Neural progenitor cell (in vitro differentiated cells): ENCODE data around the gene SH3BP2. TPM values are rescaled to one million over a fixed set of nuclear protein-coding genes. Genes with fewer than 3 reads are reported as not detected.

Source experiments
- DNase-seq: peaks from one replicate; pipeline ENCODE4 v3.0.0-alpha.2; 2016; ENCODE audit warnings: low spot score
- H2AFZ ChIP-seq: fragments of 200-600 bp; sonication (generic); replicated peaks from 2 replicates; pipeline ENCODE4 v1.6.1; 2016; ENCODE audit warnings: antibody characterized with exemption
- H3F3A ChIP-seq: fragments of 200-600 bp; sonication (generic); 2 replicates; pipeline ENCODE4 v1.6.1; 2016; ENCODE audit warnings: antibody characterized with exemption, low read depth
- H3K27ac ChIP-seq: fragments of 200-600 bp; sonication (generic); 2 replicates; pipeline ENCODE4 v1.5.1; 2016; ENCODE audit warnings: mild to moderate bottlenecking
- H3K27me3 ChIP-seq: fragments of 200-600 bp; sonication (generic); 2 replicates; pipeline ENCODE4 v1.6.1; 2016; ENCODE audit warnings: mild to moderate bottlenecking, moderate library complexity
- H3K36me3 ChIP-seq: fragments of 200-600 bp; sonication (generic); 2 replicates; pipeline ENCODE4 v1.5.1; 2016
- H3K4me1 ChIP-seq: fragments of 200-600 bp; sonication (generic); 2 replicates; pipeline ENCODE4 v1.6.1; 2016; ENCODE audit warnings: mixed run types
- H3K4me2 ChIP-seq: fragments of 200-600 bp; sonication (generic); 2 replicates; pipeline ENCODE4 v1.6.1; 2016
- H3K4me3 ChIP-seq: fragments of 200-600 bp; sonication (generic); 2 replicates; pipeline ENCODE4 v1.5.1; 2016
- H3K79me2 ChIP-seq: fragments of 200-600 bp; sonication (generic); 2 replicates; pipeline ENCODE4 v1.6.1; 2016; ENCODE audit warnings: low read depth
- H3K9ac ChIP-seq: fragments of 200-600 bp; sonication (generic); 2 replicates; pipeline ENCODE4 v1.6.1; 2016
- H3K9me3 ChIP-seq: fragments of 200-600 bp; sonication (generic); 2 replicates; pipeline ENCODE4 v1.5.1; 2016; ENCODE audit warnings: low read depth
- H4K20me1 ChIP-seq: fragments of 200-600 bp; sonication (generic); 2 replicates; pipeline ENCODE4 v1.6.1; 2016; ENCODE audit warnings: low read depth
- H3K27ac Mint-ChIP-seq: 3 replicates; pipeline ENCODE4 v1.8.0; 2021; ENCODE audit warnings: mixed read lengths
- H3K27me3 Mint-ChIP-seq: 2 replicates; pipeline ENCODE4 v1.8.0; 2022; ENCODE audit warnings: low read depth, mild to moderate bottlenecking, inconsistent platforms, moderate library complexity, mixed read lengths; ENCODE audit not compliant: insufficient read depth
- H3K36me3 Mint-ChIP-seq: 3 replicates; pipeline ENCODE4 v1.8.0; 2021; ENCODE audit warnings: mixed read lengths
- H3K4me1 Mint-ChIP-seq: 3 replicates; pipeline ENCODE4 v1.8.0; 2021; ENCODE audit warnings: mixed read lengths
- H3K4me3 Mint-ChIP-seq: 3 replicates; pipeline ENCODE4 v1.8.0; 2021; ENCODE audit warnings: mild to moderate bottlenecking, moderate library complexity, mixed read lengths
- H3K9me3 Mint-ChIP-seq: 3 replicates; pipeline ENCODE4 v1.8.0; 2020; ENCODE audit warnings: mixed read lengths
- CTCF ChIP-seq: fragments of 200-600 bp; sonication (generic); IDR thresholded peaks from 2 replicates; pipeline ENCODE4 v1.5.1; 2017; ENCODE audit warnings: antibody characterized with exemption, mild to moderate bottlenecking
- EZH2 ChIP-seq: fragments of 200-600 bp; sonication (generic); IDR thresholded peaks from 2 replicates; pipeline ENCODE4 v1.6.1; 2017; ENCODE audit warnings: antibody characterized with exemption, mild to moderate bottlenecking, moderate library complexity
- EZH2phosphoT487 ChIP-seq: fragments of 200-600 bp; sonication (generic); IDR thresholded peaks from 2 replicates; pipeline ENCODE4 v1.6.1; 2017; ENCODE audit warnings: antibody characterized with exemption
- total RNA-seq: library from RNA; depleted of rRNA; stranded (reverse); fragments of >200 nt; gene quantifications from 2 replicates; pipeline ENCODE4 v1.2.3, GENCODE V29; 2015; ENCODE audit warnings: low replicate concordance

SH3BP2 gene
- total RNA-seq, 1 donor from 2014 or later: 11.8 TPM

- DNase-seq: no peak
- no peak overlapping the region for H3K27ac ChIP-seq
- TF ChIP-seq EZH2 (no peak), CTCF (no peak), EZH2phosphoT487 (no peak)
Observed at GRCh38 chr4:2832981-2833670, 40.2 kb downstream of the SH3BP2 start.

GRCh38 chr4:2833671-2834000 lies 40.8 kb downstream of the SH3BP2 start:
- Histone ChIP-seq H3F3A (peaks cover 15% of the 10 kb centered on the region), H3K36me3 (no peaks in the 10 kb centered on the region), H3K79me2 (no peaks in the 10 kb centered on the region), H3K9ac (no peak overlapping the region), H3K9me3 (no peaks in the 10 kb centered on the region), H3K27me3 (no peaks in the 10 kb centered on the region), H2AFZ (no peak overlapping the region), H3K27ac (no peak overlapping the region), H4K20me1 (no peaks in the 10 kb centered on the region), H3K4me1 (peaks cover 7% of the 10 kb centered on the region), H3K4me2 (no peak overlapping the region), H3K4me3 (no peak overlapping the region)
- no peak overlapping the region for H3K4me3 Mint-ChIP-seq
- no peak overlapping the region for H3K27ac Mint-ChIP-seq
- peaks cover 16% of the 10 kb centered on the region for H3K4me1 Mint-ChIP-seq
- TF ChIP-seq EZH2phosphoT487 (no peak), EZH2 (no peak), CTCF (no peak)
- H3K27me3 Mint-ChIP-seq: no peaks in the 10 kb centered on the region
- H3K36me3 Mint-ChIP-seq: no peaks in the 10 kb centered on the region
- no peak for DNase-seq
- H3K9me3 Mint-ChIP-seq: no peaks in the 10 kb centered on the region

More at GRCh38 chr4:2832981-2833670, 40.2 kb downstream of the SH3BP2 start:
- no peaks in the 10 kb centered on the region for H3K9me3 Mint-ChIP-seq
- no peaks in the 10 kb centered on the region for H3K79me2 ChIP-seq
- no peaks in the 10 kb centered on the region for H3K9me3 ChIP-seq
- no peak overlapping the region for H3K27ac Mint-ChIP-seq
- no peak overlapping the region for H2AFZ ChIP-seq
- H3K4me3 Mint-ChIP-seq: no peak overlapping the region
- H3K4me3 ChIP-seq: no peak overlapping the region
- no peaks in the 10 kb centered on the region for H3K27me3 ChIP-seq
- H3K4me1 Mint-ChIP-seq: peaks cover 11% of the 10 kb centered on the region
- H3F3A ChIP-seq: peaks cover 11% of the 10 kb centered on the region
- no peak overlapping the region for H3K9ac ChIP-seq
- peaks cover 7% of the 10 kb centered on the region for H3K4me1 ChIP-seq
- H3K27me3 Mint-ChIP-seq: no peaks in the 10 kb centered on the region
- no peaks in the 10 kb centered on the region for H3K36me3 ChIP-seq
- no peaks in the 10 kb centered on the region for H3K36me3 Mint-ChIP-seq
- no peaks in the 10 kb centered on the region for H4K20me1 ChIP-seq
- no peak overlapping the region for H3K4me2 ChIP-seq

GRCh38 chr4:2834001-2834921 lies 41.4 kb downstream of the SH3BP2 start:
- Mint-ChIP-seq H3K27me3 (no peaks in the 10 kb centered on the region), H3K9me3 (no peaks in the 10 kb centered on the region), H3K36me3 (peaks cover 1% of the 10 kb centered on the region), H3K27ac (no peak overlapping the region), H3K4me1 (peaks cover 18% of the 10 kb centered on the region), H3K4me3 (no peak overlapping the region)
- no peak for DNase-seq
- Histone ChIP-seq H3K4me3 (no peak overlapping the region), H3K27ac (no peak overlapping the region), H2AFZ (no peak overlapping the region), H3K9me3 (no peaks in the 10 kb centered on the region), H3F3A (peaks cover 15% of the 10 kb centered on the region), H3K4me1 (peaks cover 7% of the 10 kb centered on the region), H3K4me2 (no peak overlapping the region), H3K36me3 (no peaks in the 10 kb centered on the region), H4K20me1 (no peaks in the 10 kb centered on the region), H3K27me3 (no peaks in the 10 kb centered on the region), H3K79me2 (no peaks in the 10 kb centered on the region), H3K9ac (no peak overlapping the region)
- TF ChIP-seq EZH2 (no peak), EZH2phosphoT487 (no peak), CTCF (no peak)
